ENCODE results near the gene PLEKHB1.

DNA sequence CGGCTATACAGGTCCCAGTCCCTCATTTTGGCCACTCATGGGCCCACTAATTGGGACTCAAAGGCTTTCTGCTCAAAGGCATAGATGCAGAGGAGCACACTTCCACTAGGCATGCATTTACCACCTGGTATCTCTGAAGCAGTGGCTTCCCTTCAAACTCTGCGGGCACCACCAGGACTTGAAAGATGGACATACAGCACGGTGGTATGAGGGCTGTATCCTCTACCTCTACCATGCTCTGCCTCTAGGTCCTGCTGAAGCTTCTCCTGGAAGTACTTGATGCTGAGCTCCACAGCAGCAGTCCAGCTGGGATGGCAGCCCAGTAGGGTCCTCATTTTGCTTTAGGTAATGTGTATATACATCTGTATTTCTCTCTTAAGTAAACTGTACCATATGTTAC is 64.6 kb downstream of the PLEKHB1 start:
- no peak for TF ChIP-seq EP300 (IDR thresholded peaks at IDR 0.05)
- TF ChIP-seq, protein P1, sequence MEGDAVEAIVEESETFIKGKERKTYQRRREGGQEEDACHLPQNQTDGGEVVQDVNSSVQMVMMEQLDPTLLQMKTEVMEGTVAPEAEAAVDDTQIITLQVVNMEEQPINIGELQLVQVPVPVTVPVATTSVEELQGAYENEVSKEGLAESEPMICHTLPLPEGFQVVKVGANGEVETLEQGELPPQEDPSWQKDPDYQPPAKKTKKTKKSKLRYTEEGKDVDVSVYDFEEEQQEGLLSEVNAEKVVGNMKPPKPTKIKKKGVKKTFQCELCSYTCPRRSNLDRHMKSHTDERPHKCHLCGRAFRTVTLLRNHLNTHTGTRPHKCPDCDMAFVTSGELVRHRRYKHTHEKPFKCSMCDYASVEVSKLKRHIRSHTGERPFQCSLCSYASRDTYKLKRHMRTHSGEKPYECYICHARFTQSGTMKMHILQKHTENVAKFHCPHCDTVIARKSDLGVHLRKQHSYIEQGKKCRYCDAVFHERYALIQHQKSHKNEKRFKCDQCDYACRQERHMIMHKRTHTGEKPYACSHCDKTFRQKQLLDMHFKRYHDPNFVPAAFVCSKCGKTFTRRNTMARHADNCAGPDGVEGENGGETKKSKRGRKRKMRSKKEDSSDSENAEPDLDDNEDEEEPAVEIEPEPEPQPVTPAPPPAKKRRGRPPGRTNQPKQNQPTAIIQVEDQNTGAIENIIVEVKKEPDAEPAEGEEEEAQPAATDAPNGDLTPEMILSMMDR (IDR thresholded peaks at IDR 0.05), result no peak
